Measurements from ENCODE around the gene RRP8.

The RRP8 gene

GRCh38 chr11:6608011-6608410 lies 4.6 kb upstream of the RRP8 start:
- Histone ChIP-seq H3K4me1 (ENCODE audit: control insufficient read depth in 2 of 2, insufficient read depth in 1 of 2, low read depth in 1 of 2, low read length in 2 of 2) (peaks cover 13 to 34% of the 10 kb centered on the region in 2 donors), H4K91ac (ENCODE audit: low read depth, low read length, poor library complexity) (no peak overlapping the region), H2BK12ac (ENCODE audit: low read length) (no peak overlapping the region), H2BK5ac (ENCODE audit: low read length) (no peak overlapping the region), H2AFZ (ENCODE audit: low read length) (no peak overlapping the region), H3K18ac (ENCODE audit: low read length) (no peak overlapping the region), H3K4me3 (ENCODE audit: low read length in 2 of 2) (no peak overlapping the region), H2BK120ac (ENCODE audit: low read depth, low read length) (no peak overlapping the region), H2BK15ac (ENCODE audit: low read length) (no peak overlapping the region), H3K4ac (ENCODE audit: low read length) (no peak overlapping the region), H4K8ac (ENCODE audit: low read depth, low read length) (no peak overlapping the region), H3K36me3 (replicated peaks in 1 of 2; ENCODE audit: control insufficient read depth in 2 of 2, insufficient read depth in 2 of 2, low read length in 2 of 2) (peaks cover 35 to 56% of the 10 kb centered on the region in 2 donors), H3K9me3 (replicated peaks in 1 of 2; ENCODE audit: control insufficient read depth in 2 of 2, insufficient read depth in 1 of 2, low read depth in 1 of 2, low read length in 2 of 2) (no peaks in the 10 kb centered on the region), H3K27ac (replicated peaks; ENCODE audit: low read length) (no peak overlapping the region), H3K27me3 (ENCODE audit: control insufficient read depth in 3 of 3, insufficient read depth in 3 of 3, low read depth in 1 of 3, low read length in 3 of 3) (no peaks in the 10 kb centered on the region), H3K9ac (ENCODE audit: low read depth, low read length, poor library complexity) (no peak overlapping the region), H2AK5ac (ENCODE audit: low read depth, low read length) (no peak overlapping the region), H3K23ac (ENCODE audit: low read depth, low read length, poor library complexity) (no peak overlapping the region), H3K79me1 (ENCODE audit: low read depth, low read length) (peaks cover 9% of the 10 kb centered on the region), H3K4me2 (ENCODE audit: insufficient read depth, low read length, poor library complexity, severe bottlenecking) (no peak overlapping the region), H3K14ac (ENCODE audit: low read length) (no peak overlapping the region)
- WGBS, 2 donors (ENCODE audit: extremely low coverage in 2 of 2, insufficient read length in 2 of 2, insufficient replicate concordance in 1 of 2), result no CpG with 5 or more reads among the region's 9 CpGs
- no peak for DNase-seq (ENCODE audit: low spot score)

- no peak overlapping the region for H3K18ac ChIP-seq (ENCODE audit: low read length)
- peaks cover 35 to 56% of the 10 kb centered on the region in 2 donors for H3K36me3 ChIP-seq (replicated peaks in 1 of 2; ENCODE audit: control insufficient read depth in 2 of 2, insufficient read depth in 2 of 2, low read length in 2 of 2)
- H3K14ac ChIP-seq (ENCODE audit: low read length), result no peak overlapping the region
- H2BK15ac ChIP-seq (ENCODE audit: low read length), result no peak overlapping the region
- H2AFZ ChIP-seq (ENCODE audit: low read length), result no peak overlapping the region
- H3K23ac ChIP-seq (ENCODE audit: low read depth, low read length, poor library complexity), result no peak overlapping the region
- no peak overlapping the region for H4K91ac ChIP-seq (ENCODE audit: low read depth, low read length, poor library complexity)
- peaks cover 16 to 34% of the 10 kb centered on the region in 2 donors for H3K4me1 ChIP-seq (ENCODE audit: control insufficient read depth in 2 of 2, insufficient read depth in 1 of 2, low read depth in 1 of 2, low read length in 2 of 2)
- no peak overlapping the region for H2BK12ac ChIP-seq (ENCODE audit: low read length)
- no peak overlapping the region for H3K4me2 ChIP-seq (ENCODE audit: insufficient read depth, low read length, poor library complexity, severe bottlenecking)
- no peak overlapping the region for H4K8ac ChIP-seq (ENCODE audit: low read depth, low read length)
- H2BK120ac ChIP-seq (ENCODE audit: low read depth, low read length), result no peak overlapping the region
- no peak overlapping the region for H3K4me3 ChIP-seq (ENCODE audit: low read length in 2 of 2)
- peaks cover 11% of the 10 kb centered on the region for H3K79me1 ChIP-seq (ENCODE audit: low read depth, low read length)
- no peak for DNase-seq (ENCODE audit: low spot score)
- H3K9me3 ChIP-seq (replicated peaks in 1 of 2; ENCODE audit: control insufficient read depth in 2 of 2, insufficient read depth in 1 of 2, low read depth in 1 of 2, low read length in 2 of 2), result no peaks in the 10 kb centered on the region
- H3K4ac ChIP-seq (ENCODE audit: low read length), result no peak overlapping the region
- no peak overlapping the region for H2BK5ac ChIP-seq (ENCODE audit: low read length)
- peak overlapping the region; percentile 19 for H3K27ac ChIP-seq (replicated peaks; ENCODE audit: low read length)
- H3K27me3 ChIP-seq (ENCODE audit: control insufficient read depth in 3 of 3, insufficient read depth in 3 of 3, low read depth in 1 of 3, low read length in 3 of 3), result no peaks in the 10 kb centered on the region
- no peak overlapping the region for H3K9ac ChIP-seq (ENCODE audit: low read depth, low read length, poor library complexity)
- no peak overlapping the region for H2AK5ac ChIP-seq (ENCODE audit: low read depth, low read length)
These were observed 3.9 kb upstream of the RRP8 start for GRCh38 chr11:6607190-6607795.

GRCh38 chr11:6606471-6607189 lies 3.2 kb upstream of the RRP8 start:
- Histone ChIP-seq H3K27me3 (ENCODE audit: control insufficient read depth in 3 of 3, insufficient read depth in 3 of 3, low read depth in 1 of 3, low read length in 3 of 3) (no peaks in the 10 kb centered on the region), H3K4ac (ENCODE audit: low read length) (no peak overlapping the region), H3K4me1 (ENCODE audit: control insufficient read depth in 2 of 2, insufficient read depth in 1 of 2, low read depth in 1 of 2, low read length in 2 of 2) (peaks cover 18 to 36% of the 10 kb centered on the region in 2 donors), H3K23ac (ENCODE audit: low read depth, low read length, poor library complexity) (no peak overlapping the region), H3K79me1 (ENCODE audit: low read depth, low read length) (peaks cover 9% of the 10 kb centered on the region), H3K14ac (ENCODE audit: low read length) (no peak overlapping the region), H4K8ac (ENCODE audit: low read depth, low read length) (no peak overlapping the region), H2BK15ac (ENCODE audit: low read length) (no peak overlapping the region), H3K18ac (ENCODE audit: low read length) (no peak overlapping the region), H2BK5ac (ENCODE audit: low read length) (no peak overlapping the region), H3K4me3 (ENCODE audit: low read length in 2 of 2) (peak overlapping the region in 1 of 2 donors; percentile 2), H4K91ac (ENCODE audit: low read depth, low read length, poor library complexity) (no peak overlapping the region), H2AFZ (ENCODE audit: low read length) (no peak overlapping the region), H3K9me3 (replicated peaks in 1 of 2; ENCODE audit: control insufficient read depth in 2 of 2, insufficient read depth in 1 of 2, low read depth in 1 of 2, low read length in 2 of 2) (no peaks in the 10 kb centered on the region), H2AK5ac (ENCODE audit: low read depth, low read length) (no peak overlapping the region), H3K27ac (replicated peaks; ENCODE audit: low read length) (peak overlapping the region; percentile 68), H3K36me3 (replicated peaks in 1 of 2; ENCODE audit: control insufficient read depth in 2 of 2, insufficient read depth in 2 of 2, low read length in 2 of 2) (peaks cover 37 to 59% of the 10 kb centered on the region in 2 donors), H3K4me2 (ENCODE audit: insufficient read depth, low read length, poor library complexity, severe bottlenecking) (peak overlapping the region; percentile 35), H2BK120ac (ENCODE audit: low read depth, low read length) (no peak overlapping the region), H3K9ac (ENCODE audit: low read depth, low read length, poor library complexity) (no peak overlapping the region), H2BK12ac (ENCODE audit: low read length) (no peak overlapping the region)
- DNase-seq (ENCODE audit: low spot score), result peak; percentile 84
- no CpG with 5 or more reads among the region's 11 CpGs for WGBS, 2 donors (ENCODE audit: extremely low coverage in 2 of 2, insufficient read length in 2 of 2, insufficient replicate concordance in 1 of 2)

- Histone ChIP-seq H3K4me1 (ENCODE audit: control insufficient read depth in 2 of 2, insufficient read depth in 1 of 2, low read depth in 1 of 2, low read length in 2 of 2) (peaks cover 15 to 29% of the 10 kb centered on the region in 2 donors), H3K4me2 (ENCODE audit: insufficient read depth, low read length, poor library complexity, severe bottlenecking) (peak overlapping the region; percentile 66), H3K14ac (ENCODE audit: low read length) (no peak overlapping the region), H3K18ac (ENCODE audit: low read length) (no peak overlapping the region), H2BK5ac (ENCODE audit: low read length) (no peak overlapping the region), H3K79me1 (ENCODE audit: low read depth, low read length) (peaks cover 10% of the 10 kb centered on the region), H2BK15ac (ENCODE audit: low read length) (no peak overlapping the region), H3K9ac (ENCODE audit: low read depth, low read length, poor library complexity) (no peak overlapping the region), H4K8ac (ENCODE audit: low read depth, low read length) (no peak overlapping the region), H2BK12ac (ENCODE audit: low read length) (no peak overlapping the region), H2BK120ac (ENCODE audit: low read depth, low read length) (no peak overlapping the region), H3K9me3 (replicated peaks in 1 of 2; ENCODE audit: control insufficient read depth in 2 of 2, insufficient read depth in 1 of 2, low read depth in 1 of 2, low read length in 2 of 2) (no peaks in the 10 kb centered on the region), H3K4me3 (ENCODE audit: low read length in 2 of 2) (peak overlapping the region in 1 of 2 donors; percentile 85), H2AK5ac (ENCODE audit: low read depth, low read length) (no peak overlapping the region), H4K91ac (ENCODE audit: low read depth, low read length, poor library complexity) (no peak overlapping the region), H3K27ac (replicated peaks; ENCODE audit: low read length) (no peak overlapping the region), H2AFZ (ENCODE audit: low read length) (no peak overlapping the region), H3K23ac (ENCODE audit: low read depth, low read length, poor library complexity) (no peak overlapping the region), H3K27me3 (ENCODE audit: control insufficient read depth in 3 of 3, insufficient read depth in 3 of 3, low read depth in 1 of 3, low read length in 3 of 3) (no peaks in the 10 kb centered on the region), H3K4ac (ENCODE audit: low read length) (no peak overlapping the region), H3K36me3 (replicated peaks in 1 of 2; ENCODE audit: control insufficient read depth in 2 of 2, insufficient read depth in 2 of 2, low read length in 2 of 2) (peaks cover 36 to 61% of the 10 kb centered on the region in 2 donors)
- no peak for DNase-seq (ENCODE audit: low spot score)
- WGBS, 2 donors (ENCODE audit: extremely low coverage in 2 of 2, insufficient read length in 2 of 2, insufficient replicate concordance in 1 of 2), result no CpG with 5 or more reads among the region's 3 CpGs
These were observed 1.4 kb upstream of the RRP8 start for GRCh38 chr11:6604790-6605189.

Data from neuronal stem cell (in vitro differentiated cells).